ENCODE measurements around the gene GKN2. TPM values are rescaled to one million over a fixed set of nuclear protein-coding genes. Genes with fewer than 3 reads are reported as not detected.
"Not testable (repeated sequence)": the region's sequence is repeated elsewhere in the genome, so short reads cannot be mapped to it uniquely, and the experiment has no call there.

GKN2 gene
- total RNA-seq, 1 experiment from 2014 or later, result not detected

DNA sequence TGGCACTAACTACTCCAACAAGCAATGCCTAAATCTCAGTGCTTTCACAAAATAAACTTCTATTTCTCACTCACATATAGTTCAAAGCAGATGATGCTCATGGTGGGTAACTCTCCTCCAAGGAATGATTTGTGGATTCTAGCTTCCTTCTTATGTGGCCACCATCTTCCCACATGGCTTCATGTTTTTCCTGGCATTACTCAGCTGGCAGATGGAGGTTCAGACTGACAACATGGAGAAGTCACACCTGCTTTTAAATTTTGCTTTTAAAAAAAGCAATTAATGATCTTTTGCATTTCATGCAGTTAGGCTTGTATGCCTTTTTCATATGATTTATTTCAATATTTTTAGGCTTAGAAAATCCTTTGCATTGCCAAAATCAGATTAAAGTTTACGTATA, 6.3 kb upstream of the GKN2 start:
- in situ Hi-C loops (cut with HindIII; ENCODE audit: low pct_unique_long_range_greater_than_20kb, low sequenced_read_pairs) (no loop called here), intact Hi-C loops (cut with micrococcal nuclease; ENCODE audit: unreplicated experiment) (no loop called here)
- DNase-seq (ENCODE audit: low read depth, low spot score) (no peak), ATAC-seq (no peak)
- no peaks in the 10 kb centered on the region for H3K36me3 ChIP-seq (ENCODE audit: control insufficient read depth, insufficient read depth, low read length)
- H3K4me1 ChIP-seq (ENCODE audit: control insufficient read depth, insufficient read depth, low read length), result no peaks in the 10 kb centered on the region
- TF ChIP-seq SIN3A (IDR thresholded peaks at IDR 0.05; ENCODE audit: borderline replicate concordance, insufficient read depth, low read depth, low read length) (no peak), TCF7L2 (IDR thresholded peaks at IDR 0.05; ENCODE audit: low read depth, low read length) (no peak), REST (IDR thresholded peaks at IDR 0.05; ENCODE audit: insufficient read depth in 1 of 2, low read depth in 2 of 2, low read length in 1 of 2) (no peak), POLR2AphosphoS5 (IDR thresholded peaks at IDR 0.05; ENCODE audit: low read depth, low read length) (no peak)
- TF ChIP-seq, protein P1, sequence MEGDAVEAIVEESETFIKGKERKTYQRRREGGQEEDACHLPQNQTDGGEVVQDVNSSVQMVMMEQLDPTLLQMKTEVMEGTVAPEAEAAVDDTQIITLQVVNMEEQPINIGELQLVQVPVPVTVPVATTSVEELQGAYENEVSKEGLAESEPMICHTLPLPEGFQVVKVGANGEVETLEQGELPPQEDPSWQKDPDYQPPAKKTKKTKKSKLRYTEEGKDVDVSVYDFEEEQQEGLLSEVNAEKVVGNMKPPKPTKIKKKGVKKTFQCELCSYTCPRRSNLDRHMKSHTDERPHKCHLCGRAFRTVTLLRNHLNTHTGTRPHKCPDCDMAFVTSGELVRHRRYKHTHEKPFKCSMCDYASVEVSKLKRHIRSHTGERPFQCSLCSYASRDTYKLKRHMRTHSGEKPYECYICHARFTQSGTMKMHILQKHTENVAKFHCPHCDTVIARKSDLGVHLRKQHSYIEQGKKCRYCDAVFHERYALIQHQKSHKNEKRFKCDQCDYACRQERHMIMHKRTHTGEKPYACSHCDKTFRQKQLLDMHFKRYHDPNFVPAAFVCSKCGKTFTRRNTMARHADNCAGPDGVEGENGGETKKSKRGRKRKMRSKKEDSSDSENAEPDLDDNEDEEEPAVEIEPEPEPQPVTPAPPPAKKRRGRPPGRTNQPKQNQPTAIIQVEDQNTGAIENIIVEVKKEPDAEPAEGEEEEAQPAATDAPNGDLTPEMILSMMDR (IDR thresholded peaks at IDR 0.05), result no peak
- ChIA-PET CTCF (no interaction called here), POLR2A (interaction anchor here (0.5 kb wide), 1 partner anchor 123 kb away, joined by 8 read pairs; no protein-coding TSS in a partner anchor)
- H3K9me3 ChIP-seq (ENCODE audit: control insufficient read depth, insufficient read depth, low read depth, low read length), result no peaks in the 10 kb centered on the region
- H3K27ac ChIP-seq (ENCODE audit: low read length), result no peak overlapping the region
- no peak overlapping the region for H3K4me3 ChIP-seq (ENCODE audit: low read depth in 2 of 2, low read length in 2 of 2)
- no peaks in the 10 kb centered on the region for H3K27me3 ChIP-seq (ENCODE audit: control insufficient read depth, insufficient read depth, low read length)
- BruUV-seq (replicated peaks), result no TSS peak

GRCh38 chr2:68955432-68955831, 2.7 kb upstream of the GKN2 start:
- intact Hi-C loops (cut with micrococcal nuclease; ENCODE audit: unreplicated experiment); BruUV-seq (replicated peaks); H3K36me3 ChIP-seq (ENCODE audit: control insufficient read depth, insufficient read depth, low read length); H3K27me3 ChIP-seq (ENCODE audit: control insufficient read depth, insufficient read depth, low read length); CTCF ChIA-PET; H3K9me3 ChIP-seq (ENCODE audit: control insufficient read depth, insufficient read depth, low read depth, low read length); DNase-seq (ENCODE audit: low read depth, low spot score); POLR2A ChIA-PET; ATAC-seq; H3K27ac ChIP-seq (ENCODE audit: low read length); in situ Hi-C loops (cut with HindIII; ENCODE audit: low pct_unique_long_range_greater_than_20kb, low sequenced_read_pairs); H3K4me3 ChIP-seq (ENCODE audit: low read depth in 2 of 2, low read length in 2 of 2); H3K4me1 ChIP-seq (ENCODE audit: control insufficient read depth, insufficient read depth, low read length): not testable (repeated sequence)

DNA sequence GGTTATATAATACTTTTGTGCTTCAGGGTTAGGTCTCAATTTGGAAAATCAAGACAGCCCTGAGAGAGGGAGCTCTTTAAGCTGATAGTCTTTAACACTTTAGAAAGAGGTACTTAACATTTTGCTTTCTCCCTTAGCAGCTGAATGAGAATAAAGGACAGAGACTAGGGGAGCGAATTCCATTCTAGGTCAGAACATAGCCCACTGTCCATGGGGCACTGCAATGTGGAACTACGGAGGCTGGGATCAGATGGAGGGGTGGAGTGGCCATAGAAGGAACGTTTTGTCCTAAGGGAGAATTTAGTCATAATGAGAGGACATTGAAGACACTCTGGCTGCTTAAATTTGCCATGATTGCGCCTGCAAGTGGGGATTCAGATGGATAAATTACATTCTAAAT, 794 bp downstream of the GKN2 start:
- in situ Hi-C loops (cut with HindIII; ENCODE audit: low pct_unique_long_range_greater_than_20kb, low sequenced_read_pairs) (no loop called here), intact Hi-C loops (cut with micrococcal nuclease; ENCODE audit: unreplicated experiment) (no loop called here)
- DNase-seq (ENCODE audit: low read depth, low spot score) (no peak), ATAC-seq (no peak)
- ChIA-PET POLR2A (no interaction called here), CTCF (no interaction called here)
- Histone ChIP-seq H3K27me3 (ENCODE audit: control insufficient read depth, insufficient read depth, low read length) (no peaks in the 10 kb centered on the region), H3K36me3 (ENCODE audit: control insufficient read depth, insufficient read depth, low read length) (no peaks in the 10 kb centered on the region), H3K4me1 (ENCODE audit: control insufficient read depth, insufficient read depth, low read length) (no peaks in the 10 kb centered on the region), H3K27ac (ENCODE audit: low read length) (no peak overlapping the region), H3K9me3 (ENCODE audit: control insufficient read depth, insufficient read depth, low read depth, low read length) (no peaks in the 10 kb centered on the region), H3K4me3 (ENCODE audit: low read depth in 2 of 2, low read length in 2 of 2) (no peak overlapping the region)
- TF ChIP-seq SIN3A (IDR thresholded peaks at IDR 0.05; ENCODE audit: borderline replicate concordance, insufficient read depth, low read depth, low read length) (no peak), TCF7L2 (IDR thresholded peaks at IDR 0.05; ENCODE audit: low read depth, low read length) (no peak), POLR2AphosphoS5 (IDR thresholded peaks at IDR 0.05; ENCODE audit: low read depth, low read length) (no peak), REST (IDR thresholded peaks at IDR 0.05; ENCODE audit: insufficient read depth in 1 of 2, low read depth in 2 of 2, low read length in 1 of 2) (no peak)
- TF ChIP-seq, protein P1 (IDR thresholded peaks at IDR 0.05), result no peak
- BruUV-seq (replicated peaks), result no TSS peak
